Activated effector memory CD4-positive, alpha-beta T cell treated with Interleukin-2 at 50 U/mL for 16 hours (primary cell): ENCODE results near the gene HEMK1.

ENCODE experiments used
- DNase-seq: peaks from one replicate; pipeline ENCODE4 v3.0.0-alpha.2; 2020

HEMK1 gene

DNA sequence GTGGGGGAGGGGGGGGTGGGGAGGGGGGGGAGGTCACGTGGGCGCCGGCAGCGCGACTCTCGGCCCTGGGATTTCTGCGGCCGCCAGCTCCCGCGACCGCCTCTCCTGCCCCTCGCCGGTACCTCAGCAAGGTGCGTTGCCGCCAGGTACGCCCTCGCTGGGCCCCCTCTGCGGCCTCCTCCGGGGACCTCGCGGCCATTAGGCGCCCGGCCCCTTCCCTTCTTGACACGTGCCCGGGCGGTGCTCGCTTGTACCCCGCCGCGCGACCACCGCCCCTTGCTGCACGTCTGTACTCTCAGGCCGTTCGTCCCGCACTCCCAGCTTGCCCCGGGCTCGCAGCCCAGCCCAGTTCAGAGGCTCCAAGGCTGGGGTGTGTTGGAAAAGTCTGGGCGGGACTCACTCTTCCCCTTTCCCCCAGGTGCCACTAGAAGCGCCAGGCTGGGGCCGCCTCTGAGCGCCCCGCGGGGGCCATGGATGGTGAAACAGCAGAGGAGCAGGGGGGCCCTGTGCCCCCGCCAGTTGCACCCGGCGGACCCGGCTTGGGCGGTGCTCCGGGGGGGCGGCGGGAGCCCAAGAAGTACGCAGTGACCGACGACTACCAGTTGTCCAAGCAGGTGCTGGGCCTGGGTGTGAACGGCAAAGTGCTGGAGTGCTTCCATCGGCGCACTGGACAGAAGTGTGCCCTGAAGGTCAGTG lies 47.9 kb downstream of the HEMK1 start, which contains the start of gene MAPKAPK3:
TSS of gene MAPKAPK3 (plus strand) at position 56 of the 696 bp plus-strand sequence. CDS start at position 471, 415 bp downstream.
- no peak for DNase-seq

DNA sequence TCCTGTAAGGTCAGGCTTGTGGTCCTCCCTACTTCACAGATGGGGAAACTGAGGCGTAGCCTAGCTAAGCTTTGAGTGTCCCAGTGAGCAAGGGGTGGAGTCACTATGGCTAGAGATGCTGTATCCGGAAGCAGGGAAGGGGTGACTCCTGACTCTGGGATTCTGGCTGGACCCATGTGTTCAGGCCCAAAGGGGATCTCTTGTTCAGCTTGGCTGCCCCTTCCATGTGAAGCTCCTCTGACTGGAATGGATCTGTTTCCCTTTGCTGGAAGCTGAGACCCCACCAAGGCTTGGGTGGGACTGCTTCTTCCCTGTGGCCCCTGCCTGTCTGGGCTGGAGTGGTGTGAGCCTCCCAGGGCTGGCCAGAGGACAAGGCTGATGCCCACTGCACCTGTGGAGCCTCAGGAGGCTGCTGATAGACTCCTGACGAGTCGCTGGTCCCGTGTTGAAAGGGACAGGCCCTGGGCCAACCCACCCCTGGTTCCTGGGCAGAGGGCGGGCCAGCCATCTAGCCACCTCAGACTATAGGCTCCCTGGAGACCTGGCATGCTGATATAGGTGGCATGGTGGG lies 48.7 kb downstream of the HEMK1 start:
- no peak for DNase-seq

DNA sequence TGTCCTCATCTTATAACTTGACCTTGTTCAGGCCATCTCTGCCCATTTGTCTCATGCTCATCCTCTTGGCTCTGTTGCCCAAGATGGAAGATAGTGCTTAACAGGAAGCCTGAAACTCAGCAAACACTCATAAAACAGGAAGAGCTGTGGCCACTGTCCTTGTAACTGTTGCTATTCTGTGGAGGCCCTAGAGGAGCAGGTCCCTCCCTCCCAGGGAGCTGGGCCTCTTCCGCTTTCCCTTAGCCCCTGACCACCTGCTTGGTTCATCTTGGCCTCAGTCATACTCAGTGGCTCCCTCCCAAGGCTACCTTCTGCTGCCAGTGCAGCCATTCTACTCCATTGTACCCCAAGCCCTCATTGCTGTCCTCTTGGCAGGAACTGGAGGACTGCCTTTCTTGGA lies 51.1 kb downstream of the HEMK1 start:
- no peak for DNase-seq

DNA sequence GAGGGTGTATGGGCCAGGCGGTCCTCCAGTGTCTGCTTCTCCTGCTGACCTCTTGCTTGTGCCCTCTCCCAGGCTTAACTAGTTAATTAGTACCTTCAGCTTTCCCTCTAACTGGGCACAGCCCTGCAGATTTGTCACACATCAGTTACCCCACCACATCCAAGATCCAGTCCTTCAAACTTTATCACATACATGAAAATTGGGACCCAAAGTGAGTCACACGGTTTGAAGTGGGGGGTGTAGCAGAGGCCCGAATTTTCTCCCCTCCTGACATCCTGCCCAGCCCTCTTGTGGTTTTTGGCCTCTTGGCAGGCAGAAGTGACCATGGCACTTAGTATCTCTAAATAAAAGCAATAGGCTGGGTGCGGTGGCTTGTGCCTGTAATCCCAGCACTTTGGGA lies 51.5 kb downstream of the HEMK1 start:
- no peak for DNase-seq

DNA sequence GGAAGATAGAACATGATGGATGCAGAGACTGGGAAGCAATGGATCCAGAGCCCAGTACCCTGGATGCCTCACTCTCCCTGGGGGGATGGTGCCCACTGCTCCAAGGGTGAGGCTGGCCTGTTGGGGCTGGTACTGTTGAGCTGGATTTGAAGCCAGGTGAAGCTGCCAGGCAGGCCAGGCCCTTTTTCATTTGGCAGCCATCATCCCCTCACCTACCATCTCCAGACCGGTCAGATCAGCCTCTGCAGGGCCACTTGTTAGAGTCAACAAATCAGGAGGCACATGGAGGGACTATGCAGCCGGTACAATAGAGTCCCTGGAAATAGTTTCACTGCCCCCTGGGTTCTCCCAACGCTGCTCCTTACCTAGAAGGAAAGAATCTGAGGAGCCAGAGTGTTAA lies 53.6 kb downstream of the HEMK1 start:
- DNase-seq: no peak

DNA sequence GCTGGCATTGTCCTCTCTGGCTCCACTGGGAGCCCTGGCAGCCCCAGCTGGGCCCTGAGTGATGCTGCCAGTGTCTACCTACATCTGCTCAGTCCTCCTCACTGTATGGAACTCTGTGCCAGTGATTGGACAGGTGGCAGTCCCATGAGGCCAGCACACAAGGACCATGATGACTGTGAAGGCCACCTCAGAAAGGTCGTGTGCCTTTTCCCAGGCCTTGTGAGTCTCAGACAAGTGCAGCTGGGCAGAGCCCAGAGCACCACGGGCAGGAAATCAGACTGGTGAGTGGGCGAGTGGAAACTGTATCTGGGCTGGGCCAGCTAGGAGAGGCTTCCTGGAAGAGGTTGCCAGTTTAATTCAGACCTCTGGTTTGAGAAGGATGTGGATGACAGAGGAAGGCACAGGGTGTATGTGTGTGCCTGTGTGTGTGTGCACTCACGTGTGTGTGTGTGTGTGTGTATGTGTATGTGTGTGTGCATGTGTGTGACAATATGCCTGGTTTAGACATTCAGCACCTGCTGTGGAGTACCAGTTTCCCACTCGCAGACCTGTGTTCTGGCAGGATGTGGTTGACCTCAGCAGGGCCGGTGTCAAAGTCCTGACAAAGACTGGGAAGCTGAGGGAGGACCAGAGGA lies 54.6 kb downstream of the HEMK1 start:
- DNase-seq: no peak

DNA sequence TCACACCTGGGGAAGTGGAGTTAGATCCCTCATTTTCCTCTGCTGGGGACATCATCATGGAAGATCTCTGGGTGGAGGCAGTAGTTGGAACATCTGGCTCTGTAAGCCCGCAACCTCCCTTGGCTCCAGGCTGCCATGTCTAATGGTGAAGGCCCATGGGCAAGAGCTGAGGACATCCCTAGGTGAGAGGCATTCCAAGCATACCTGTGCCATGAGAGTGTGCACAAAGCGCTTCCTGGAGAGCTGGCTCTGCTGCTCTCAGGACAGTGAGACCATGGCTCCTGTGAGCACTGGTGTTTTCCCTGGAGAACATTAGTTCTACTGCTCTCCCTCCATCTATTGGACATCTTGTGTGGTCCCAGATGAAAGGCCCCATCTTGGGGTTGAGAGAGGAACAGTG lies 55.3 kb downstream of the HEMK1 start:
- DNase-seq: no peak

DNA sequence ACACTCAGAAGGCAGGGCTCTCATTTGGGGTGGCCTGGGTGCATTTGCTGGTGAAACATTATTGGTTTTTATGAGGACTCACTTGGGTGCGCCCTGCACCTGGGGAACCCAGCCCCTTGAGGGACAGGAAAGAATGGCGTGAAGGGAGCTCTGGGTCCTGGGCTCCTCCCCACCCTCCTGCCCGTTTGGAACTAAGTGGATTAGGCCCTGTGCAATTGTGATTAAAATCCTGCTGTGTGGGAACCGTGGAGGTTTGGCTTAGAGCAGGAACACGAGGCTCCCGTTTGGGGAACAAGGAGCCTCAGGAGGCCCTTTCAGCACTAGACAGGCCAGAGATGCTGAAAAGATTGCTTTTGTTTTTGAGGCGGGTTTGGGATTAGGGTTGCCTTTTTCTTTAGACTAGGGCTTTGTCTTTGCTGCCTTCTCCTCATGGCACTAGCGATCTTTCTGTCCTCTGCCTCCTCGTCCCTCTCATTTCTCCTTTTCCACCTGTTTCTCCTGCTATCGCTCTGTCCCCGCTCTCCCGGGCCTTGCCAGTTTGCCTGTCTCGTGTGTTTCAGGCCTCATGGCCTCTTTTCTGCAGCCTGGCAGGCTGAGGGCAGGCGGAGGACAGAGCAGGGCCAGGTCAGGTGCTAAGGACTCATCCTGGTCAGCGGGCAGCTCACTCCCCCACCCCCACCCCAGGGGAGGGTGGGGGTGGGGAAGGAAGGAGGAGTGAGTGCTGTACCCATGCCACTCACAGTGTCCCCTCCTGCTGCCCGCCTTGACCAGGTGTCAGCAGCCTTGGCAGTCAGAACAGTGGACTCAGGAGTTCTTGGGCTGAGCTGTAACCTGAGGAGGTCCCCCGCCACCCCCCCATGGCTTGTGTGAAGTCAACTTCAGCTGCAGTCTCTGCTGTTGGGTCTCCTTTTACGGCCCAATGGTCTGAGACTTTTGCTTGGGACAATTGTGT lies 56.2 kb downstream of the HEMK1 start:
- no peak for DNase-seq

DNA sequence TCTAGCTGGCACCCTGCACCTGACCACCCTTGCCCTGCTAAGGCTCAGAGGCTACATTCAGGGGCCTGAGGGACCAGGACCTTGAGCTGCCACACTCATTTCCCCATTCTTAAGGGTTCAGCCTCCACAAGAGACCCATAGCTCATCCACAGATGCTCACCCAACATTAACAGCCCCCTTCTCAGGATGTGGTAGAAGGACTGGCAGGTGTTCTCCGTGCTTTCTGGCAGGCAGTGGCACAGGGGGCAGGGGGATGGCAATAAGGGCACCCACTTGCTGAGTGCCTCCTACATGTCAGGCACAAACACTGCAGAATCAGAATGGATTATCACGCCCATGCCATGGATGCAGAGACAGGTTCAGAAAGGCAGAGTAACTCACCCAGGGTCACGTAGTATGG lies 57.1 kb downstream of the HEMK1 start:
- no peak for DNase-seq

DNA sequence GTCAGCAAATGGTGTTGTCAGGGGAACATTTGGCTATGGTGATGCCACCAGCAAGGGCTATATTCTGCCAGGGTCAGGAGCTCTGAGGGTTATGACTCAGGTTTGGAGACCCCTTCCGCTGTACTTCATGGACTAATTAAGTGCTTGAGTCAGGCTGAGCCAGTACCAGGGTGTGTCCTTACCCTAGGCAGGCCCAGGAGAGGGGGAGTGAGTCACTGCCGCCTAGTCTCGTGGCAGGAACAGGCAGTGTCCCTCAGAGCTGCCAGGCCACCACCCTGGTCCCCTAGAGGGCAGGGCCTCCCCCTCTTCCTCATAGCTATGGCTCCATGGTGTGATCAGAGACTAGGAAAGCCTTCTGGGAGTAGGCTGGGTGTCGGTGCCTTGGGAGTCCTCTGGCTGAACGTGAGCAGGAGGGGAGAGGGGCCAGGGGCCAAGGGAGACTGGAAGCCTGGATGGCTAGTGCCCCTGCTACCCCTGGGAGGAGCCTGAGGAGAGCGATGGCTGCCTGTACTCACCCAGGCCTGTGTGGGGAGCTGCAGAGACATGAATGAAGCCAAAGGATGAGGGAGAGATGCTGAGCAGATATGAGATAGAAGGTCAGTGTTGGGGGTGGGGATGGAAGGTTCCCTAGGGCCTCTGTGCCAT lies 58.2 kb downstream of the HEMK1 start:
- no peak for DNase-seq

DNA sequence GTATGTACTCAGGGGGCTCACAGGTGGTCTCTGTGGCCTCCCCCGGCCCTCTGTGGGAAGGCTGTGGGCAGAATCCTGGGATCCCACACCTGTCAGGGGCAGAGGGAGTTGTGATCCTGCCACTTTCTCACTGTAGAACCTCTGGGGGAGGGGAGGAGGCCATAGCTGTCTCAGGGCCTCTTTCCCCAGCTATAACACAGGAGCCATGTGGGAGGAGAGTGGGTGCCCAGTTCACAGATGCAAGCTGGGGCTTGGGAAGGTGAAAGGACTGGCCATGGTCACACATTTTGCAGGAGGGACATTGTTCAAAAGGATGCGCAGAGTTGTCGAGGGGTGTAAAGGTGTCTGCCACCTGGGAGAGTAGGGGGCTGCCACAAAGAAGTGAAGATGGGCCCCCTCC lies 59.3 kb downstream of the HEMK1 start:
- DNase-seq: no peak

DNA sequence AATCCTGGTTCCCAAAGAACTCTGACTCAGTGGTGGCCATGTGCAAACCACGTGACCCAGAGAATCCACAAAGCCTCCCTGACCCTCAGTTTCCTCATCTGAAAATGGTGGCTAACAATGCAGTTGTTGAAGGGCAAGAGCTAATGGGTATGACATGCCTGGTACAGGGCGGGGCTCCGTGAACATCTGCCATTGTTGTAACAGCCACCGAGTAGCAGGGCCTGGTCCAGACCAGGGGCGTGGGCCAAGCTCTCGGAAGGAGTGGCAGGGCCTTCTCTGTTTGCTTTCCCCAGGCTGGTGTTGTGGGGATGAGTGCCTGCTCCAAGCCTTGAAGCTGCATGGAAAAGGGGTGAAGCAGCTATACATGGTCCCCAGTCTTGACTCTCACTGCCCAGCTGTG lies 61.1 kb downstream of the HEMK1 start:
- DNase-seq: no peak

DNA sequence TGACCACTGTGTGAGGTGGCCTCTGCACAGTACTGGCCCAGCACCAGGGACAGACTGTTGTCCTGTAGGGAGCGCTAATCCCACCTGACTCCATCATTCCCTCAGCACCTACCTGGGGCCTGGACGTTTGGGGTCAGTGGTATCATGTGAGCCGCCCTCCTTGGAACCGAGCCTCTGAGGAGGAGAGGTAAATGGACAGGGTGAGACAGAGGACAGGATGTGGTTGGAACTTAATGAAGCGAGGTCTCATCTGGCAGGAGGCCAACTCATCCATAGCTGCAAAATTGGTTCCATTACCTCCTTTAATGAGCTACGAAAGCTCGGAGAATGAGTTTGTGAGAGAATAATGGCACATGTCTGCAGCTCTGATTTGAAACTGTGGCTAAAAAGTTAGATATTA lies 61.6 kb downstream of the HEMK1 start:
- DNase-seq: no peak

DNA sequence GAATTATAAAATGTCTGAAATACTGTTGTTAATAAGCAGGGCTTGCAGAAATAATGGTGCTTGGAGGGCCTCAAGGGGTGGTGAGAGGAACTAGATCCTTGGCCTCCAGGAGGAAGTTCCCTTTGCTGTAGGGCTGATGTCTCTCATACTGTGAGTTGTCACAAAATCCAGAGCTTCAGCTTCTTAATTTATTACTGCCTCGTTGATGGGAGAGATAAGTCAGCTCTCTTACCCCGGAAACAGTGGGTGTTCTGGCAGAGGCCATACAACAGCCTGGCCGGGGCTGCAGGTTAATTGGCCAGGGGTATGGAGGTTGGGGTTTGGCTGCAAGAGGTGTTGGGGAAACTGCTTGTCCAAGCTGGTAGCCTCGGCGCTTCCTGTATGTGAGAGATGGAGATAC lies 63.1 kb downstream of the HEMK1 start:
- no peak for DNase-seq

DNA sequence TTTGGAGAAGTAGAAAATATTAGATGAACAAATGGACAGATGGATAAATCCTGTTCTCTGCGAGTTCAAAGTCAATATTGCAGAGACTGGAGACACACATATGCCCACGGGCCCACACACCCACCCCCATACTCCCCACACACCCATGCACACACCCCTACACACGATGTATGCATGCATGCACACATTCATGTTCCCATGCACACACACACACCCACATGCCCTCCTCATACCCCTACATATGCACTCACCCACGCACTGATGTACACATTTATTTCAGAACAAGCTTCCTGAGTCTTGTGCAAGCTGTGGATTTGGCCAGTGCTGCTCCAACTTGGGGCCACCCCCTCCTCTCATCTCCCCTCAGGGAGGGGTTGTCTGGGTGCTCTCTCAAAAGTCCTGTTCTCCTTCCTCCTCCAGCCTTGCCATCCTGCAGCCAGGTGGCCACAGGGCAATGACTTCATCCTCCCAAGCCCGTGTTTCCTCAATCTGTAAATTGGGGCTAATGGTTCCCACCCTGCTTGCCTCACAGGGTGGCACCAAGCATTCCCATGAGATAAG lies 64.0 kb downstream of the HEMK1 start:
- DNase-seq: no peak

DNA sequence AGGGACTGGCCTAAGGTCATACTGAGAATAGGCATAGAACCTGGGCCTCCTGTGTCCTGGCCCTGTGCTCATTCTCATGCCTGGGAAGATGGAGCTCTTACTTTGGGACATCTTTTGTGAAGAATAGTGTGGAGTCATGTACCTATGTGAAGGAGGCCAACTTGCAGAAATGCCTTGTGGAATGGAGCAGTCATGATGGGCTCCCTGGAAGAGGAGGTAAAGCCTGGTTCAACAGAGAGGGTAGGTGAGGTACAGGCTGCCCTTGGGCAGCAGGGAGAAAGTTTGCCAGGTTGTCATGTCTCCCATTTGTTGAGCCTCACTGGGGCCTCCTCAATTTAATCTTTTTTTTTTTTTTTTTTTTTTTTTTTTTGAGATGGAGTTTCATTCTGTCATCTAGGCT lies 65.7 kb downstream of the HEMK1 start:
- DNase-seq: no peak

DNA sequence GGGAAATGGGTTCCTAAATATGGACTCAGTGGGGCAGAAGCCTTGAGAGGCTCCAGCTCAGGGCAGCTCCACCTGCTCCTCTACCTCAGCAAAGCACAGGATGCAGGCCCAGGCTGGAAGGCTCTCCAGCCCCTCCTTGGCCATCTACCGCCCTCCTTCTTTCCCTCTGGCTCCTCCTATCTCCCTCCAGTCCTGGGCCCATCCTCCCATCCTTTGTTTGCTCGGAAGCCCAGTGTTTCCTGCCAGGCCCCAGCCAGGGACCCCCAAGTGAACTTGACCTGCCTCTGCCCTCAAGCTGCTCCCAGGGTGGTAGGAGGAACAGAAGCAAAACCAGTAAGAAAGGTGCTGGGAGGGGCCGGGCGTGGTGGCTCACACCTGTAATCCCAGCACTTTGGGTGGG lies 67.7 kb downstream of the HEMK1 start:
- no peak for DNase-seq

DNA sequence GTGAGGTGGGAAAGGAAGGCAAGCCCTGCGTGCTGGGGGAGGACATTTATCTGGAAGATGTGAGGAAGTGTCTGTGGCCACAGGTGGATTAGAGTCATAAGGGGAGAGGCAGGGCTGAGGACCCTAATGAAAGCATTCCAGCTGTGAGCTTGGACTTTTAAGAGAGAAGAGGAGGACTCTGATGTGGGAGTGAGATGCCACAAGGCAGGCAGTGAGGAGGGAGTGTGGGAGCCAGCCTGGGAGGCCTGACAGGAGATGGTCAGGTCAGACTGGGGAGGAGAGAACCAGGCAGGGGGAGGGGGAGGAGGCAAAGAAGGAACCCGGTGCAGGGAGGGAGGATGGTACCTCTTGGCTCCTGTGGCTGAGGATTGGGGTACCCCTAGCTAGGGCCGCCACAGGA lies 68.6 kb downstream of the HEMK1 start:
- DNase-seq: no peak

DNA sequence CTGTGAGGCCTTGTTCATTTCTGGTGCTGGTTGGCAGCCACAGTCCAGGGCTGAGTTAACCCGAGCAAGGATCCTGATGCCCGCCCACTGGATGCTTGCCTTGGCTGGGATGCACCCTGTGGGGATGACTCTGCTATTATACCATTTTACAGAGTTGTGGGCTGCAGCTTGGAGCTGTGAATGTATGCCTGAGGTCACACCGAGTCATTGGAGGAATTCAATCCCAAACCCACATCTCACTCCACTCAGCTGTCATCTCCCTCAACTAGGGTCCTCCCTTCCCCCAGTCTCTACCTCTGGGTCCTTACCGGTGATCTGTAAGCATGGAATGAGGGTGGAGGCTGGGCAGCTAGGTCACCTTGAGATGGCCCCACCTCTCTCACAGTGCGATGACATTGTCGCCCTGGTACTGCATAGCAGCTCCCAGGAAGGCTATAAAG lies 69.8 kb downstream of the HEMK1 start:
- no peak for DNase-seq

DNA sequence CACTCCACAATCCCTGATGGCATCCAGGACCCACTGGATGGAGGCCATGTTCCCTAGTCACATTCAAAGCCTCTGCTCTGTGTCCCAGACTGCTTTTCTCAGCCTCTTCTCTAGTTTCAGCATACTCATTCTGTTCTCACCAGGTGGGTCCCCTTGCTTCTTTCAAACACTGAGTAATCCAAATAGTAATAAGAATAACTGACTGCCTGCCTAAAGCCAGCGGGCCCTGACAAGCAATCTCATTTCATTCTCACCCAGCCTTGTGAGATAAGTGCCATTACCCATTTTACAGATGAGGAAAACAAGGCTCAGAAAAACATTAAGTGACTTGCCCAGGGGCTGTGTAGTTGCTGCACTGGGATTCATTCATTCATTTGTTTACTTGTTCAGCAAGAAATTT lies 73.1 kb downstream of the HEMK1 start:
- DNase-seq: no peak

DNA sequence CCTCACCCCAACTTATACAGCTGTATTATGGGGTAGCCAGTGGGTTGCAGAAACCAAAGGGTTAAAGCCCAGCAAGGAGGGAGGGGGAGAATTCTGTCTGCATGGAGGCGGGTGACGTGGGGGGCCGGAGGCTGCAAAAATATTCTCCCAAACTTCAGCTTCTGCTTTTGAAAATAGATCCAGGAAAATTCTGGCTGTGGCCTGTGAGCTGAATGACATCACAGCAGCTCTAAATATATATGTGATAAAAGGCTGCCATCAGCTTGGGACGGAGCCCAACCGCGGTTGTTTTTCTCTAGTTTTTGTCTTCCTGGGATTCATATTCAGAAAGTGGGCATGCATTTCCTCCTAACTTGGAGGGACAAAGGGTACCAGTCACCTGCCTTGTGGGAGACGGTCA lies 75.2 kb downstream of the HEMK1 start:
- DNase-seq: no peak

DNA sequence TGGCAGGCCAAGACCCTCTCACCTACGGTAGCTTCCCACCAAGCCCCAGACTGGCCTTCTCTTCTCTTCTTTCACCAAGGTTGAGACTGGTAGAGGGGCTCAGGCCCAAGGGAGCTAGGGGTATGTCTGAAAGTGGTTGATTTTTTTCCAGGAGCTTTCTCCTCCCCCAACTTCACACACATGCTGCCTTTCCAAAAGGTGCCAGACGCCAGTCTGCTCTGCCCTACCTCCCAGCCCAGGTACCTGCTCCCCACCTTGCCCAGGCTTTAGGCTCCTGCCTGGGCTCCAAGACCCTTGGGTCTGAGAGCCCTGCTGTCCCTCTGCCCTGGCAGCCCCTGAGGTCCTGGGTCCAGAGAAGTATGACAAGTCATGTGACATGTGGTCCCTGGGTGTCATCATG lies 76.1 kb downstream of the HEMK1 start:
- DNase-seq: no peak
